Measurements from ENCODE around the gene PID1. TPM values are rescaled to one million over a fixed set of nuclear protein-coding genes. Genes with fewer than 3 reads are reported as not detected.

Gene PID1
- total RNA-seq, 1 experiment from 2014 or later = 2.6 TPM

- ATAC-seq (no peak), DNase-seq (ENCODE audit: low spot score) (no peak)
- H3K27ac Mint-ChIP-seq = no peak overlapping the region
- H3K4me1 Mint-ChIP-seq = no peaks in the 10 kb centered on the region
- no peaks in the 10 kb centered on the region for H3K36me3 Mint-ChIP-seq
- no peaks in the 10 kb centered on the region for H3K27me3 Mint-ChIP-seq (ENCODE audit: low read depth)
- TF ChIP-seq ZNF416 (CRISPR knock-in tag; IDR thresholded peaks at IDR 0.05) = no peak
- TF ChIP-seq ATF2 (CRISPR knock-in tag; IDR thresholded peaks at IDR 0.05; ENCODE audit: borderline replicate concordance, low read depth) = no peak
- no peak for TF ChIP-seq ATF1 (CRISPR knock-in tag; IDR thresholded peaks at IDR 0.05)
- TF ChIP-seq FOXJ3 (CRISPR knock-in tag; IDR thresholded peaks at IDR 0.05; ENCODE audit: borderline replicate concordance) = no peak
- no peak for TF ChIP-seq FOXK1 (CRISPR knock-in tag; IDR thresholded peaks at IDR 0.05)
- TF ChIP-seq FOXP4 (CRISPR knock-in tag; IDR thresholded peaks at IDR 0.05) = no peak
- TF ChIP-seq ERG (CRISPR knock-in tag; IDR thresholded peaks at IDR 0.05) = no peak
- no peak for TF ChIP-seq ZNF423 (CRISPR knock-in tag; IDR thresholded peaks at IDR 0.05)
- TF ChIP-seq CBFB (CRISPR knock-in tag; IDR thresholded peaks at IDR 0.05; ENCODE audit: low read depth) = no peak
- no peak for TF ChIP-seq RELA (CRISPR knock-in tag; IDR thresholded peaks at IDR 0.05; ENCODE audit: borderline replicate concordance)
- no peak for TF ChIP-seq CDX4 (CRISPR knock-in tag; IDR thresholded peaks at IDR 0.05; ENCODE audit: borderline replicate concordance)
- no peak for TF ChIP-seq ZNF396 (CRISPR knock-in tag; IDR thresholded peaks at IDR 0.05; ENCODE audit: borderline replicate concordance)
- TF ChIP-seq JAZF1 (CRISPR knock-in tag; IDR thresholded peaks at IDR 0.05) = no peak
- TF ChIP-seq USF2 (CRISPR knock-in tag; IDR thresholded peaks at IDR 0.05) = no peak
- TF ChIP-seq ZNF532 (CRISPR knock-in tag; IDR thresholded peaks at IDR 0.05; ENCODE audit: borderline replicate concordance) = no peak
- no peak for TF ChIP-seq SMAD3 (CRISPR knock-in tag; IDR thresholded peaks at IDR 0.05; ENCODE audit: borderline replicate concordance)
- TF ChIP-seq IRF1 (CRISPR knock-in tag; IDR thresholded peaks at IDR 0.05) = no peak
- TF ChIP-seq KAT7 (CRISPR knock-in tag; IDR thresholded peaks at IDR 0.05; ENCODE audit: borderline replicate concordance) = no peak
- no peak for TF ChIP-seq AR (CRISPR knock-in tag; IDR thresholded peaks at IDR 0.05)
- no peak for TF ChIP-seq ZNF317 (CRISPR knock-in tag; IDR thresholded peaks at IDR 0.05; ENCODE audit: borderline replicate concordance, low read depth)
- peaks cover 19% of the 10 kb centered on the region for H3K9me3 Mint-ChIP-seq
- CTCF ChIA-PET = no interaction called here
- POLR2A ChIA-PET = no interaction called here
- H3K4me3 Mint-ChIP-seq = no peak overlapping the region
Measured at GRCh38 chr2:229170171-229170570, 100.9 kb downstream of the PID1 start.
